ENCODE results near the gene PACSIN3.

The PACSIN3 gene

DNA sequence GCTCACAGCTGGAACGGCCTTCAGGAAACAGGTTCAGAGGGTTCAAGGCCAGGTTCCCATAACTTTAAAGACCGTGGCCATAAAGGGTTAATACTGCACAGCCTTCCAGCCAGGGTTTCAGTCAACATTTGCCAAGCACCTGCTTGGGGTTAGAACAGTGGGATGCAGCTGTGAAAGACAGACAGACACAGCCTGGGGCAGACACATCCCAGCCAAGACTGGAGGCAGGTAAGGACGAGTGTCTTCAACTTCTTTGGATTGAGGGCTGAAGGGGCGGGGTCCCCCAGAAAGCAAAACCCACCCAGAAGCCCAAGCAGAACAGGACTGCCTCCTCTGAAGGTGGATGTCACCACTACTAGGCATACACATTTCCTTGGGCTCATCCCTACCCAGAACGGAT, 23.8 kb downstream of the PACSIN3 start:
- peak overlapping the region; percentile 36 to 57 for H3K27ac Mint-ChIP-seq
- H3K27me3 Mint-ChIP-seq, result no peaks in the 10 kb centered on the region
- H3K36me3 Mint-ChIP-seq (ENCODE audit: insufficient read depth), result peaks cover 60% of the 10 kb centered on the region
- DNase-seq, result no peak
- no peak overlapping the region for H3K4me3 Mint-ChIP-seq
- peaks cover 0 to 5% of the 10 kb centered on the region in 2 donors for H3K4me1 Mint-ChIP-seq (ENCODE audit: low read depth in 2 of 2)
- ATAC-seq (replicated peaks), result no peak
- no peaks in the 10 kb centered on the region for H3K9me3 Mint-ChIP-seq

GRCh38 chr11:47161890-47162289, 24.3 kb downstream of the PACSIN3 start:
- peaks cover 55% of the 10 kb centered on the region for H3K36me3 Mint-ChIP-seq (ENCODE audit: insufficient read depth)
- no peak for ATAC-seq (replicated peaks)
- H3K4me3 Mint-ChIP-seq, result peak overlapping the region in 1 of 2 donors; percentile 19
- peak overlapping the region; percentile 36 to 57 for H3K27ac Mint-ChIP-seq
- H3K4me1 Mint-ChIP-seq (ENCODE audit: low read depth in 2 of 2), result peaks cover 0 to 5% of the 10 kb centered on the region in 2 donors
- H3K9me3 Mint-ChIP-seq, result no peaks in the 10 kb centered on the region
- H3K27me3 Mint-ChIP-seq, result no peaks in the 10 kb centered on the region
- DNase-seq, result no peak

- H3K4me3 Mint-ChIP-seq, result peak overlapping the region in 1 of 2 donors; percentile 19
- DNase-seq, result peak; percentile 41 to 51 (median 51)
- H3K27ac Mint-ChIP-seq, result peak overlapping the region; percentile 36 to 57
Measured at GRCh38 chr11:47161134-47161854, 24.9 kb downstream of the PACSIN3 start.

DNA sequence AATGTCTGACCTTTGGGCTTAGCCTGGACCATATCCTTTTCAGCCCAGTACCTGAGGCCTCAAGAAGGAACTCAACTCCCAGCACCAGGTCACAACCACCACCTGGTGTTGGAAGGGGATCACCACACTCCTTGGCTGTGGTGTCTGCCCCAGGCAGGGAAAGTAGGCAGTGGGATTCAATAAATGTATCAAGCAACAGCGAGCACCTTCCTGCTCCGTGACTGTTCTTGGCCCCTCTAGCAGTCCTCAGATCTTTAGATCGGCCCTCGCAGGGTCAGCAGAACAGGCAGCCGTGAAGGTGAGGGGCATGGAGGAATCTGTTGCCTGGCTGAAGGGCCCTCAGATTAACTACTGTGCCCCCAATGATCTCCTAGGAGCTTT, 25.5 kb downstream of the PACSIN3 start:
- peaks cover 45% of the 10 kb centered on the region for H3K36me3 Mint-ChIP-seq (ENCODE audit: insufficient read depth)
- H3K27me3 Mint-ChIP-seq, result no peaks in the 10 kb centered on the region
- DNase-seq (no peak), ATAC-seq (replicated peaks) (no peak)
- H3K27ac Mint-ChIP-seq, result peak overlapping the region in 1 of 2 donors; percentile 23
- H3K4me1 Mint-ChIP-seq (ENCODE audit: low read depth in 2 of 2), result peaks cover 0 to 5% of the 10 kb centered on the region in 2 donors
- H3K9me3 Mint-ChIP-seq, result no peaks in the 10 kb centered on the region
- no peak overlapping the region for H3K4me3 Mint-ChIP-seq

More at GRCh38 chr11:47161134-47161854, 24.9 kb downstream of the PACSIN3 start:
- no peaks in the 10 kb centered on the region for H3K9me3 Mint-ChIP-seq
- H3K27me3 Mint-ChIP-seq, result no peaks in the 10 kb centered on the region
- peaks cover 50% of the 10 kb centered on the region for H3K36me3 Mint-ChIP-seq (ENCODE audit: insufficient read depth)
- ATAC-seq (replicated peaks), result peak; percentile 84
- peaks cover 0 to 5% of the 10 kb centered on the region in 2 donors for H3K4me1 Mint-ChIP-seq (ENCODE audit: low read depth in 2 of 2)

DNA sequence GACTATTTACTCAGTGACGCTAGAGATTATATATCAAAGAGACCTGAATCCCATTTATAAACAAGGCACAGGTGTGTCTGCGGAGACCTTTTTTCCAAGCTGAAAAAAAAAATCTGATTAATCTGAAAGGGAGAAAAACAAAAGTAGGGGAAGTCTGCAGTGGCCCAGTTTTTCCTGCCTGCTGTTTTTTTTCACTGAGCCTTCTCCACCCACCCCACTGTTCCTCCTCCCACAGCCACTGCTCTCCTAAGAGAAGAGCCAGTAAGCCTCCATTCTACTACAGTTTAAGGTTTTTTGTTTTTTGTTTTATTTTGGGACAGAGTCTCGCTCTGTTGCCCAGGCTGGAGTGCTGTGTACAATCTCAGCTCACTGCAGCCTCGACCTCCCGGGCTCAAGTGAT, 28.0 kb downstream of the PACSIN3 start:
- H3K27ac Mint-ChIP-seq, result peak overlapping the region in 1 of 2 donors; percentile 88
- no peaks in the 10 kb centered on the region for H3K9me3 Mint-ChIP-seq
- no peak for DNase-seq
- H3K4me1 Mint-ChIP-seq (ENCODE audit: low read depth in 2 of 2), result peaks cover 22 to 23% of the 10 kb centered on the region in 2 donors
- no peak for ATAC-seq (replicated peaks)
- peak overlapping the region in 1 of 2 donors; percentile 33 for H3K4me3 Mint-ChIP-seq
- peaks cover 26% of the 10 kb centered on the region for H3K36me3 Mint-ChIP-seq (ENCODE audit: insufficient read depth)
- H3K27me3 Mint-ChIP-seq, result no peaks in the 10 kb centered on the region

DNA sequence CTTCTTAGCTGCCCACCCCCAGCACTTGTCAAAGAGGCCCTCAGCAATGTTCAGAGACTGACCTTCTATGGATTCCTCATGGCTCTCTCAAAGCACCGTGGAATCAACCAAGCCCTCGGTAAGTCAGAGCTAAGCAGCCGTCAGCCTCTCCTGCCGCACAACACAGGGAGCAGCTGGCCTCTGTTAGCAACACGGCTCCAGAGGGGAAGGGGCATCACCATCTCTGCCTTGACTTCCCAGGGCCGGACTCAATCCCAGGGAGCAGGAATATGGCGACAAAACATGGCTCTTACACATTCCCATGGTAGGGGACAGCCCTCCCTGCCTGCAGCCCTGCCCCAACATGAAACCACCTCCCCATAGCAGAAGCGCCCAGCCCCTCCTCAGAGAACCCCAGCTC, 28.4 kb downstream of the PACSIN3 start:
- Mint-ChIP-seq H3K27ac (peak overlapping the region in 1 of 2 donors; percentile 88), H3K27me3 (no peaks in the 10 kb centered on the region), H3K4me1 (ENCODE audit: low read depth in 2 of 2) (peaks cover 26% of the 10 kb centered on the region in 2 donors), H3K9me3 (no peaks in the 10 kb centered on the region), H3K36me3 (ENCODE audit: insufficient read depth) (peaks cover 24% of the 10 kb centered on the region), H3K4me3 (no peak overlapping the region)
- ATAC-seq (replicated peaks) (no peak), DNase-seq (no peak)

GRCh38 chr11:47156951-47157350, 29.3 kb downstream of the PACSIN3 start:
- H3K27ac Mint-ChIP-seq, result no peak overlapping the region
- H3K4me1 Mint-ChIP-seq (ENCODE audit: low read depth in 2 of 2), result peaks cover 26% of the 10 kb centered on the region in 2 donors
- no peaks in the 10 kb centered on the region for H3K9me3 Mint-ChIP-seq
- H3K36me3 Mint-ChIP-seq (ENCODE audit: insufficient read depth), result peaks cover 20% of the 10 kb centered on the region
- H3K4me3 Mint-ChIP-seq, result no peak overlapping the region
- no peak for DNase-seq
- ATAC-seq (replicated peaks), result no peak
- H3K27me3 Mint-ChIP-seq, result no peaks in the 10 kb centered on the region

DNA sequence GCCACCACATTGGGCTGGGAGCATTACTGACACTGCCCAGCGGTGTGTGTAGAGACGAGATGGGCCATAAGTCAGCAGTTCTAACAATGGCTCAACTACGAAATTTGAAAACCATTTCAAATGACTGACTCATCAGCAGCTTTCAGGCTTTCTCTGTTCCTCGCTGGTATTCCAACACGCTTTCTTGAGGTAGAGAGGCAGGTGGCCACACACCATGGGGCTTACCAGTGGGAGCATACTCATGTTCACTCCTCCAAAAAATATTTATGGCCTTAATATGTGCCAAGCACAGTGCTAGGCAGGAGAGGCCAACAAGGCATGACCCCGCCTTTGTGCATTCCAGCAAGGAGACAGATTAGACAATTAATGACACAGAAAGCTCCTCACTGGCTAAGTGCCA, 29.9 kb downstream of the PACSIN3 start:
- ATAC-seq (replicated peaks) (no peak), DNase-seq (no peak)
- H3K36me3 Mint-ChIP-seq (ENCODE audit: insufficient read depth), result peaks cover 17% of the 10 kb centered on the region
- peak overlapping the region in 1 of 2 donors; percentile 91 for H3K27ac Mint-ChIP-seq
- no peaks in the 10 kb centered on the region for H3K9me3 Mint-ChIP-seq
- H3K4me3 Mint-ChIP-seq, result no peak overlapping the region
- H3K27me3 Mint-ChIP-seq, result no peaks in the 10 kb centered on the region
- H3K4me1 Mint-ChIP-seq (ENCODE audit: low read depth in 2 of 2), result peaks cover 24 to 26% of the 10 kb centered on the region in 2 donors

DNA sequence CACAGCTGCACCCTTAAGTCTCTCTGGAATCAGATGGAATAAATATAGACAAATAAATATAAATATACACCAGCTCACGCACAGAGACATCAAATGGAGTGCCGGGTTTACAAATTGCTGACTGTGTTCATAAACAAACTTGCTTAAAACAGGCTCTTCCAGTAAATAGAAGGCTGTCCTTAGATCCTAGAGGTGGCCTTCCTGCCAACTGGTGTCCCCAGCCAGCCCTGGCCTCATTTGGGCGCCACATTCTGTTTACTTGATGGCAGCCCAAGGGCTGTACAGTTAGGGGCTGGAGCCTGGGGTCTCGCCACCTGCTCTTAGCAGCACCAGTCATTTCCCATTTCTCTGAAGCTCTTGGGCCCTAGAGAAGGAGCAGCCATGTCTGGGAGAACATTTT, 30.4 kb downstream of the PACSIN3 start:
- no peak for ATAC-seq (replicated peaks)
- H3K4me3 Mint-ChIP-seq, result peak overlapping the region; percentile 74 to 80

DNA sequence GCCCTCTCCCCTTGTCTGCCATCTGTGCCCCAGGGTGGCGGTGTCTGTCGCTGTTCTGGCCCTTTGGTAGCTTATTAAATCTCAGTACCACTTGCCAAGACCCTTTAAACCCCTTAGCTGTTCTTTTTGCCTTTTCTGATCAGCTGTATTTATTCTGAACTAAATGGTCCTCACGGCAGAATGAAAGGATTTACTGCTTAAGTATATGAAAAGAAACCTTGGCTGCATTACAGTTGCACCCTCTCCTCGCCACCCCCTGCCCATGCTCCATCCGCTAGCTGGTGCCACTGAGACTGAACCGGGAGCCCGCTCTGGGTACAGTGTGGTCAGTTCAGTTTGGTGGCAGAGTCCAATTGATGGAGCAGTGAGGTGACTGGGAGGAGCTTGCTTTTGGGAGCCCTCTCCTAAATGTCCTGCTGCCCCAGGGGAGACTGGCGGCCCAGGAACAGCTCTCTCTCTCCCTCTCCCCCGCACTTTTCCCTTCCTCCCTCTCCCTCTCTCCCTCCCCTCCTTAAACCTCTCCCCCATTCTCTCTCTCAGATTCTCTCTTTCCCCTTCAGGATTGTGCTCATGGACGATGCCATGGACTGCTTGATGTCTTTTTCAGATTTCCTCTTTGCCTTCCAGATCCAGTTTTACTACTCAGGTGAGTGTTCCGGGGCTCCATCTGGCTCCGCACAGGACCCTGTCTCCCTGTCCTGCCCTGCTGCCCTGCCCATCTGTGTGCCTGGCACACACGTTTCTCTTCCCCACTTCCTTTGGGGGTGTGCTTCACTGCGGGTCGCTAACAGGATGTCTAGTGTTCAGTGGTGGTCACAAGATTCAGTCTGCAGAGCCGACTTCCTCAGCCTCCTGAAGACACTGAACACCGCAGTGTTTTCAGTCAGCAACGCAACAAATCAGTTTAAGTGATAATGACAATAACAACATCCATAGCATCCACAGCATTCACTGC, 31.3 kb downstream of the PACSIN3 start:
- Mint-ChIP-seq H3K4me3 (peak overlapping the region; percentile 74 to 80), H3K27ac (peak overlapping the region; percentile 87 to 91), H3K36me3 (ENCODE audit: insufficient read depth) (peaks cover 14% of the 10 kb centered on the region), H3K9me3 (no peaks in the 10 kb centered on the region), H3K4me1 (ENCODE audit: low read depth in 2 of 2) (peaks cover 24 to 26% of the 10 kb centered on the region in 2 donors), H3K27me3 (no peaks in the 10 kb centered on the region)
- peak; percentile 18 to 41 (median 26) for DNase-seq
- peak; percentile 93 for ATAC-seq (replicated peaks)

More for the DNA sequence above, 30.4 kb downstream of the PACSIN3 start:
- Mint-ChIP-seq H3K9me3 (no peaks in the 10 kb centered on the region), H3K27ac (peak overlapping the region; percentile 87 to 91), H3K4me1 (ENCODE audit: low read depth in 2 of 2) (peaks cover 24 to 26% of the 10 kb centered on the region in 2 donors), H3K36me3 (ENCODE audit: insufficient read depth) (peaks cover 17% of the 10 kb centered on the region), H3K27me3 (no peaks in the 10 kb centered on the region)
- no peak for DNase-seq

- H3K27ac Mint-ChIP-seq, result peak overlapping the region; percentile 87 to 91
- no peaks in the 10 kb centered on the region for H3K9me3 Mint-ChIP-seq
- H3K36me3 Mint-ChIP-seq (ENCODE audit: insufficient read depth), result peaks cover 8% of the 10 kb centered on the region
- H3K4me1 Mint-ChIP-seq (ENCODE audit: low read depth in 2 of 2), result peaks cover 24 to 26% of the 10 kb centered on the region in 2 donors
- H3K4me3 Mint-ChIP-seq, result peak overlapping the region; percentile 20 to 45
- no peaks in the 10 kb centered on the region for H3K27me3 Mint-ChIP-seq
- ATAC-seq (replicated peaks) (peak; percentile 44), DNase-seq (peak; percentile 20 to 50 (median 38))
Measured at GRCh38 chr11:47152953-47153950, 33.0 kb downstream of the PACSIN3 start.

GRCh38 chr11:47152126-47152952, 33.9 kb downstream of the PACSIN3 start:
- Mint-ChIP-seq H3K4me1 (ENCODE audit: low read depth in 2 of 2) (peaks cover 24 to 26% of the 10 kb centered on the region in 2 donors), H3K4me3 (no peak overlapping the region), H3K36me3 (ENCODE audit: insufficient read depth) (peaks cover 2% of the 10 kb centered on the region), H3K27me3 (no peaks in the 10 kb centered on the region), H3K9me3 (no peaks in the 10 kb centered on the region), H3K27ac (peak overlapping the region in 1 of 2 donors; percentile 87)
- ATAC-seq (replicated peaks), result no peak
- DNase-seq, result no peak

All from effector memory CD8-positive, alpha-beta T cell (primary cell).